ENCODE data around the gene METTL14. TPM values are rescaled to one million over a fixed set of nuclear protein-coding genes. Genes with fewer than 3 reads are reported as not detected.

METTL14 gene
- total RNA-seq, 1 experiment from 2014 or later, result 53.8 TPM

- POLR2A ChIA-PET, result no interaction called here
- ATAC-seq (no peak), DNase-seq (ENCODE audit: low read depth, low spot score) (no peak)
- no peak overlapping the region for H3K9ac ChIP-seq (ENCODE audit: low read length)
- no peak overlapping the region for H3K27ac ChIP-seq (ENCODE audit: low read depth, low read length)
- no peaks in the 10 kb centered on the region for H3K9me3 ChIP-seq (ENCODE audit: control insufficient read depth in 1 of 2, insufficient read depth in 1 of 2, low read depth in 1 of 2, low read length in 2 of 2)
- BruUV-seq (replicated peaks), result no TSS peak
- no peaks in the 10 kb centered on the region for H3K4me1 ChIP-seq (ENCODE audit: control insufficient read depth in 1 of 2, insufficient read depth in 2 of 2, low read length in 2 of 2)
- H3K4me2 ChIP-seq (ENCODE audit: low read length), result no peak overlapping the region
- no peak overlapping the region for H2AFZ ChIP-seq (ENCODE audit: low read depth, low read length, poor library complexity, severe bottlenecking)
- CTCF ChIA-PET, result no interaction called here
- H3K36me3 ChIP-seq (ENCODE audit: control insufficient read depth in 1 of 2, insufficient read depth in 2 of 2, low read length in 2 of 2), result peaks cover 0 to 3% of the 10 kb centered on the region in 2 experiments; a peak in 1 of 4 replicates
- no peak for TF ChIP-seq CTCF (IDR thresholded peaks at IDR 0.05 in 2 of 3, conservative IDR thresholded peaks at IDR 0.05 in 1 of 3; ENCODE audit: borderline replicate concordance in 1 of 3, insufficient read depth in 1 of 3, low read depth in 2 of 3, low read length in 2 of 3)
- no peak for TF ChIP-seq POLR2AphosphoS5 (IDR thresholded peaks at IDR 0.05; ENCODE audit: low read depth, low read length)
- no peak for TF ChIP-seq ELF1 (IDR thresholded peaks at IDR 0.05; ENCODE audit: borderline replicate concordance, low read depth)
- TF ChIP-seq CEBPB (IDR thresholded peaks at IDR 0.05; ENCODE audit: low read depth), result no peak
- no peak for TF ChIP-seq YY1 (IDR thresholded peaks at IDR 0.05; ENCODE audit: extremely low read depth, insufficient replicate concordance, low read depth, low read length)
- TF ChIP-seq POLR2A (IDR thresholded peaks at IDR 0.05; ENCODE audit: borderline replicate concordance, extremely low read depth, insufficient read depth, insufficient read length), result no peak
- no peak for TF ChIP-seq ZNF274 (IDR thresholded peaks at IDR 0.05; ENCODE audit: low read depth, low read length)
- TF ChIP-seq ZFX (IDR thresholded peaks at IDR 0.05), result no peak
- TF ChIP-seq EZH2phosphoT487 (IDR thresholded peaks at IDR 0.05; ENCODE audit: borderline replicate concordance), result no peak
- no peak for TF ChIP-seq EGR1 (IDR thresholded peaks at IDR 0.05; ENCODE audit: low read depth)
- no peak for TF ChIP-seq CBX3 (IDR thresholded peaks at IDR 0.05; ENCODE audit: low read depth)
- TF ChIP-seq TCF7L2 (IDR thresholded peaks at IDR 0.05; ENCODE audit: borderline replicate concordance, extremely low read depth, insufficient read depth, insufficient read length), result no peak
- TF ChIP-seq ATF3 (IDR thresholded peaks at IDR 0.05), result no peak
- TF ChIP-seq RAD21 (IDR thresholded peaks at IDR 0.05; ENCODE audit: low read depth), result no peak
- H3K9me2 ChIP-seq (ENCODE audit: insufficient read depth), result no peaks in the 10 kb centered on the region
- no peaks in the 10 kb centered on the region for H3K79me2 ChIP-seq (ENCODE audit: insufficient read depth, low read length)
- no peaks in the 10 kb centered on the region for H4K20me1 ChIP-seq (ENCODE audit: insufficient read depth)
- intact Hi-C loops (cut with micrococcal nuclease), result no loop called here
- H3K27me3 ChIP-seq (ENCODE audit: insufficient read depth, low read length), result no peaks in the 10 kb centered on the region
- H3K4me3 ChIP-seq (replicated peaks in 1 of 2; ENCODE audit: low read depth in 1 of 2, low read length in 2 of 2), result no peak overlapping the region
- RAD21 ChIA-PET (ENCODE audit: low non-redundant PET in 1 of 2, low total read pairs in 2 of 2, uncharacterized antibody in 2 of 2, unreplicated experiment in 2 of 2), result interaction anchor here in 1 of 2 experiments (0.9 kb wide), 1 partner anchor 16 kb away, joined by 3 read pairs; no protein-coding TSS in a partner anchor
These were observed 71.2 kb downstream of the METTL14 start for GRCh38 chr4:118756429-118756828.

All from HCT116 (cell line).